HG02588 (cell line): Measurements from ENCODE around the gene RELL1.
"Not testable (repeated sequence)": the region's sequence is repeated elsewhere in the genome, so short reads cannot be mapped to it uniquely, and the experiment has no call there.

Experiments
- ATAC-seq: cut with Tn5 transposase; IDR thresholded peaks from one replicate; pipeline ENCODE4 v1.9.1; 2021; ENCODE audit warnings: mild to moderate bottlenecking, moderate library complexity; ENCODE audit not compliant: unreplicated experiment

The RELL1 gene

DNA sequence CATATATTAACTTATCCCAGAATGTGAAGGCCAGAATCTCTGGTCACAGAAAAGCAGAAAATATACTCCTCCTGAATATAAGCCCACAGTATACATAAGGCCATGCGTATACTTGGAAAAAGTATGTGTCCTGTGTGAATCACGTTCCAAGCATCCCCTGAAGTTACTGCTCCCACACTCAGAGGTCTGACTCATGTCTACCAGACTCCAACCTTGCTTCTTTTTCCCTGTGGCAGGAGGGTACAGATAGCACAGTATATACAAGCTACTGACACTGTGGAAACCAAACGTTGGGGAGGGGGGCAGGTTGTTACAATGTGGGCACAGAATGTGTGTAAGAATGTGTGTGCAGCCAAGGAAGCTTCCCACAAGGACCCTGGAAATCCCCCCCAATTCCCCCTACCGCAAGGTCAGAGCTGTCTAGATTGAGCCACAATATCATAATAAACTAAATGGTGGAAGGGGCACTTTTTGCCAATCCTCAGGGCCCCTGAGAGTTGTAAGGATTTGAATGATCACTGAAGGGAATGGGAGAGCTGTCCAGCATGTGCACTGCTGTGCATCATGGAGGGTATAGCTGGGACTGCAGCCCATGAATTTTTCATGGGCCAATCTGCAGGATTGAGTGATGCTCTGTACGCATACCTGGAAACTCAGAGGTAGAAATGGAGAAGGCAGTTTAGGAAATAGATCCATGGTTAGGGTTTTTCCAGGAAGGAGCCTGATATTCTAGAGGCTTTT, 7.4 kb upstream of the RELL1 start:
- no peak for ATAC-seq

DNA sequence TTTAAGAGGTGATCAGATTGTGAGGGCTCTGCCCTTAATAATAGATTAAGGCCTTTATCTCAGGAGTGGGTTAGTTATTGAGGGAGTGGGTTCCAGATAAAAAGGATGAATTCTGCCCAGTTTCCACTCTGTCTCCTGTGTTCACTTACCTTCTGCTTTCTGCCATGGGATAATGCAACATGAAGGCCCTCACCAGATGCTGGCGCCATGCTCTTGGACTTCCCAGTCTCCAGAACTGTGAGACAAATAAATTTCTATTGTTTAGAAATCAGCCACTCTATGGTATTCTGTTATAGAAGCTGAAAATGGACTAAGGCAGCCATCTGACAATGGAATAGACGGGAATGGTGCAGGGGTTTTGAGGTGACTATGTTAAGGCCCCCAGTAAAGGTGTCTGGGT, 6.9 kb upstream of the RELL1 start:
- no peak for ATAC-seq

DNA sequence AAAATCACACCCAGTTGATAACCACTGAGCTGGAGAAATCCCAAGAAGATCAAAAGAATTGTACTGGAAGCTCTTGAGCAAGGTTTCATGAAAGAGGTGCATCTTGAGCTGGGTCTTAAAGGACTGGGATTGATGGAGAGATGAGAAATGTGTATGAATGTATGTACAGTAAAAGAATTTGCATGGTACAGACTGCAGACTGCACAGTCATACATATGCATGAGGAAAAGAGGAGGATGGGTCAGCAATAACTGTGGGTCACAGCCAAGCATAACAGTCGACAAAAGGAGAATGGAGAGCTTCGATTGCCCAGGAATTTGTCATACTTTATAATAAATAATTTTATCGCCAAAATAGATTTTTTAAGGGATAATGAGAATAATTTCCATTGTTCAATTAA, 4.8 kb upstream of the RELL1 start:
- no peak for ATAC-seq

DNA sequence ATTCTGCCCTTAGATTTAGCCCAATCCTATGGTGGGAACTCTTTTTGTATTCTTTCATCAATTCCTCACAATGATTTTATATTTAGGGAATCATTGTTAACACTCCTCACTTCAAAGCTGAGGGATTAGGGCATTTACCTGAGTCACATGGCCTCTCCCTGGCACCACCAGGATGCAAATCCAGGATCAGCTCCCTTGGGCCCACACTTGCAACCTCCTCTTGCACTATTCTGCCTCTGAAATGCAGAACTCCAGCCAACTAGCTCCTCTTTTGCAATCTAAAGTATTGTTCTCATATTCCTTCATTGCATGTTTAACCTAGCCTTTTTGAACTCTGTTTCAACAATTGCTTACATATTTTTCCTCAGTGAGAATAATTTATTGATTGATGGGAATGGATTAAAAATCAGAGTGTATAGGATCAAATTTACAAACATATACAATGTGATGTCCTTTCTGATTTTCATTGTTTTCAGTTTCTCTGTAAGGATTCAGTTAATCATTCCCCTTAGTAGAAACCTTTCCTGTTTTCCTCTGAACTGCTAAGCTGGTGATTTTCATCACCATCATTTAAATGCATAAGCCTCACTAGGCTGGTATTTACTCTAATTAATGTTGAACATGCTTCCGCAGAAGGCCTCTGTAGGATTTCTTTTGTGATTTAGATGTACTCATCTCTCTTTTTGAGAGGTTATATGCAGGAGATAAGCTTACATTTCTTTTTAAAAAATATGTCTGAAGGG, 3.3 kb upstream of the RELL1 start:
- no peak for ATAC-seq

DNA sequence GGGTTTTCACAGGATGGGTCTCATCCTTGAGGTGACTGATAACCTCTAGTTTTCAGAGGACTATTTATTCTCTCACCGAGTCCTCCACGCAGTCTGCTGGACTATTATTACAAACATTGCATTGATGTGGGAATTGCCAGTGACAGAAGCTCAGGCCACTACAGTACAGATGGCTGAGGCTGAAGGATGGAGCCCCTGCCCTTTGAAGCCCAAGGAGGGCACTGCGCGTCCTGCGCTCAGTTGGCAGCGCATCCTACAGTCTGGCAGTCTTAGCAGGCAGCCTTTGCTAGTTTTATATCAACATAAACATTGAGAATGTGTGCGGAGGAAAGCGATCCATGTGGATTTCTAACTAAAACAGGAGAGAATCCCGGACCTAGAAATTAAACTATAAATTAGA, 1.5 kb upstream of the RELL1 start:
- ATAC-seq = no peak

DNA sequence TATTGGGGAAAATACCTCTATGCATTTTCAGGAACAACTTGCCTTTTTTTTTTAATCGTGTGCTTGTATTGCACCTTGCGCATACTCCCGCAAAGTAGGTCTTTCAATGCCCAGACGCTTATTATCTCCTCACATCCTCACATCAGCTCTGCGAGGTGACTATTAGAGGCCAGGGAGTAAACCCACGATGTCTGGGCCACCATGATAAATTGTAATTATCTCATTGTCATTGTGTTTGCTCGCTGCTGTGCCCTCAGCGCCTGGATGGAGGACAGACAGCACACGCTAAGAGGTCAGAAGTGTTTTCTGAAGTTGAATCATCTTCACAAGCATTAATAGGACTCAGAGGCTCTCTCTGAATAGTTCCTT, 1.0 kb upstream of the RELL1 start:
- ATAC-seq = no peak

DNA sequence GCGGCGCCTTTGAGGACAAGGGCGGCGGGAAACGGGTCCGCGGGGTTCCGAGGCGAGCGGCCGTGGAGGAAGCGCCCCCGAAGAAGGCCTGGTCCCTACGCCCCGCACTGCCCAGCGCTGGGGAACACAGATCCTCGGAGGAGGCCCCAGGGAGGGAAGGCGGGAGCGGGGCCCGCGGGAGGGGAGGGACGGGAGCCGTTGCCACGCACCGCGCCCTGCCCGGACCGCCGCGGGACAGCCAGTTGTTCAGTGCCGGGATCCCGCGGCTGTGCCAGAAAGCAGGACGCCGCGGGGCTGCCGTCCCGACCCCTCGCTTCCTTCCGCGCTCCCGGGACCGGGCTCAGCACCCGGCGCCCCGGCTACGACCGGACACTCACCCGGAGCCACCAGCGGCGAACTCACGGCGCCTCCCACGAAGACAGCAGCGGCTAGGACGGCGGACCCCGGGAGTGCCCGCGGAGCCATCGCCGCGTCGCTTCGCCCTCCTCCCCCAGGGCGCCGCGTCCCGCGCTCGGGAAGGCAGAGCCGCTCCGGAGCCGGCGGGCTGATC, 278 bp downstream of the RELL1 start:
- ATAC-seq = peak; percentile 17

DNA sequence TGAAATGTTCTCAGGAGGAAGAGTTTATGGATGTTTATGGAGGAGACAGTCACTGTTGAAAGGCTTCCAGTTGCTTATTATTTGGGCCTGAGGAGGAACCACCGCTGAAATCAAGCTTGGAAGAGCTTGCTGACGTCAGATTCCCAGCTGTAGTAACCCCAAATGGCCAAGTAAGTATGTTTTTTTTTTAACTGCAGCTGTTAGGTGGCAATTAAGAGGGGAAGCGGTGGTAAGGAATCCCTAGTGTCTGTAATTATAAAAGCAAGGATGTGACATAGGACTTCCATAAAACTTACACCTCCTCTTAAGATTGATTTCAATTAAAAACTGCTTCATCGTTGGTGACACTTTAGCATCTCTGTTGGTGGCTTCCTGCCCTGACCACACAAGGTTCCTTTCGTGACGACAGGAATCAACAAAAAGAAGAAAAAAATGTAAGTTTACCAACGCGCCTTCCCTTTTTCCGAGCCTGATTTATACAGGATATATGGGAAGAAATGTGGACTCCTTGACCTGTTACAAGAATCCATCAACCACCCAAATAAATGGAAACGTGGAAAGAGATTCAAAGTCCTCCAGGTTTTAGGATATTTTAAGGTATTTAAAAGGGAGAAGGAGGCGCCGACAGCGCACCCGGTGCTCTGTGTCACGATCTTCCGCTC, 884 bp downstream of the RELL1 start:
- ATAC-seq = no peak

DNA sequence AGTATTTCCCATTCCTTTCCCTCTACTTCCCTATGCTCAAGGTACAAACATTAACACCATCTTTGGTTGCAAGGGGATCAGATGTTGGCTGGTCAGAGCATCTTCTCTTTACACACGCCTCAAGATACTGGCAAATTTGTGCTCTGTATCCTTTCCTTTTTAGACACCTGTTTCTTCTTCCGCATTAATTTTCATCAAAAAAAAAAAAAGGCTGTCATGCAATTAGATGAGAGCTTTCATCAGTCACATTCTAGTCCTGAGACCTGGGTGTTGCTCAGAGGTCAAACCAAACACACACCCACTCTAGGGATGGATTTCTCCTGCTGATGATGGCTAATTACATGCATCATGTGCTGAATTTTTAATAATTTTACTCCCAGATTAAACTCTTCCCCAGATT, 2.0 kb downstream of the RELL1 start:
- no peak for ATAC-seq

DNA sequence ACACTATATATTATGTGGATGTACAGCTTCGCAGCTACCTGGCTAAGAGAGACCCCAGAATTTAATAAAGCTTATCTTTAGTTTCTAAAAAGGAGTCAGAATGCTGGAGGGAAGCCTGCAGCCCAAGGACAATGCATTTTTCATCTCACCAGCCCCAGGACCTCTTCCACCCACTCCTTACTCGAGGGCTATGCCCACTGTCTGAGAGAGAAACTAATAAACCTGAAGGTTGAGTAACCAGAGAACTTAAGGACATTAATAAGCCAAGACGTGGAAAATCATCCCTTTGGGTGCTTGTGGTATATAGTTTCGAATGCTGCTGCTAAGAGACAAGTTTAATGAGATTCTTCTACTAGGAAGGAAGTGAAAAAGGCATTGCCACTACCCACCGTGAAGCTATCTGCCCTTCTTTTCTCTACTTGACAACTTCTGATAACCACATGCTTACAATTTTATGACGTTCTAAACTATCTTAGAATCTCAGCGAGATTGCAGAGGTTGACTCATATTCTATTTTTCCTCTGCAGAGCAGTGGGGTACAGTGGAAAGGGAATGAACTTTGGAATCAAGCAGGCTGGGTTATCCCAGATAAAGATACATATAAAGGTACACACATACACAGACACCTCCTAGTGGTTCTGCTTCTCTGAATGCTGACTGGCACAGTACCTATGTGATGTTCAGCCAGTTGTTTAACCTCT, 3.3 kb downstream of the RELL1 start:
- peak; percentile 19 for ATAC-seq

DNA sequence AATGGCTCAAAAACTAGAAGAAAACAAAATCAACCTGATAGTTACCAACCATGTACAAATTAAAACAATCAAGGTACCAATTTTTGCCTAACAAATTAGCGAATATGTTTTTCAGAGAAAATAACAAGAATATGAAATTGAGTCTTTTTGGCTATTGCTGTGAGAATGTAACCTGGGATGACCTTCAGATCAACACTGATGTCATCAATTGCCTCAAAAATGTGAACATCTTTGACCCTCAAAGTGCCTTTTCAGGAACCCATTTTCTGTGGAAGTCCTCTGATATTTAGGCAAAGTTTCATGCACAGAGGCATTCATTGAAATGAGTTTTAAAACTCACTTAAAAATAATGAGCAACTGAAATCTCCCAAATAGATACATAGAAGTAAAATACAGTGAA, 6.1 kb downstream of the RELL1 start:
- no peak for ATAC-seq

DNA sequence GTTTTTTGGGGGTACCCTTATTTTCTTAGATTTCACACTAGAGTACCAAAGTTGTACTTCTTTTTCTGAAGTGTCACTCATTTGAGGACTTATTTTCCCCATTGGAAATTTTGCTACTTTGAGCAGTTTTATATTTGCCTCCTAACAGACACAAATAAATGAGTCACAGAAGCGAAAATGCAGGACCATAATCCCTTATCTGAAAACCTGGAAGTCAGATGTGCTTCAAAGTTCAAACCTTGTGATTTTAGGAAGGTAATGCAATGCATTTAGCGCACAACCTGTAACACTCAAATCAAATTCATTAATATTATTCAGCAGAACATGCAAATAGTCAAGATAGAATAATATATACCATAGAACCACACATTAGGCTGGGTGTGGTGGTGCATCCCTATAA, 6.9 kb downstream of the RELL1 start:
- no peak for ATAC-seq

DNA sequence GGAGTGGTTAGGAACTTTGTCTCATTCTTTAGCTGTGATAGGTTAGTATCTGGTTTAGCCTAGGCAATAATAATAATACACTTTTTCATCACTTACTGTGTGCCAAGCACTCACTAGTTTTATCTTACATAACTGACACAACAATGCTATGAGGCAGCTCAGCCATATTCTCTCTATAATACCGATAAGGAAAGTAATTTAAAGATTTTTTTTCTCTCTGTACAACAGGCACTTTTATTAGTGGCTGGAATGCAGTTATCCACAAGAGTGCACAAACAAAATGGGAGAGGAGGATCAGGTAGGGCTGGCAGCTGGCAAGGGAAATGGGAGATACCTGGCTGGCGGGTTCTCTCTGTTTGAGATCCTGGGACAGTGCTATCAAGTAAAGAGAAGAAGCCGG, 7.6 kb downstream of the RELL1 start:
- no peak for ATAC-seq

DNA sequence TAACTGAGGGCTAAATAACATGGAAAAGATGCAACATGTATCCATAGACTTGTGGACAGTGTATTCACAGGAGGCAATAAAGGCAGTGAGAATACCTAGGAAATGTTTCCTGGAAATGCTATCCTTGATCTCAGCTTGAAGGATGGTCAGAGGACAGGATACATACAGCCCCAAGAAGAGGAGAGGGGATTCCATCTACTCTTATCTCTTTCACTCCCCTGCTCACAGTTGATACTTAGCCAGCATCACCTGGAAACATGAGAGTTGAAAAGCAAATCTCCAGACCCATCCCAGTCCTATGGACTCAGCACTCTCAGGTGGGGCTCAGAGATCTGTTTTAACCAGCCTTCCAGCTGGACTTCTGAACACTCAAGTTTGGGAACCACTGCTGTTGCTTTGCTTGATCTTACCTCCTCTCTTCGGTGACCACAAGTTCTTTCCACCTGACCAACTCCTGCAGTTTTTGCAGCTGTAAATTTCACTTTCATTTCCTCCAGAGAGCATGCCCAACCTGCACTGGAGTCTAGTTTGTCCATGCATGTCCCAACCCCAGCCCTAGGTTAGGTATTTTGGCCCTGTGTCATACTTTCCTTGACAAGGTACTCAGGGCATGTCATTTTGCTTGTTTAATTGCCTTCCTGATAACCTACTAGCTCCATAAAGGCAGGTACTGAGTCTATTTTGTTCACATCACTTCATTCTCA, 10.4 kb downstream of the RELL1 start:
- peak; percentile 94 for ATAC-seq

DNA sequence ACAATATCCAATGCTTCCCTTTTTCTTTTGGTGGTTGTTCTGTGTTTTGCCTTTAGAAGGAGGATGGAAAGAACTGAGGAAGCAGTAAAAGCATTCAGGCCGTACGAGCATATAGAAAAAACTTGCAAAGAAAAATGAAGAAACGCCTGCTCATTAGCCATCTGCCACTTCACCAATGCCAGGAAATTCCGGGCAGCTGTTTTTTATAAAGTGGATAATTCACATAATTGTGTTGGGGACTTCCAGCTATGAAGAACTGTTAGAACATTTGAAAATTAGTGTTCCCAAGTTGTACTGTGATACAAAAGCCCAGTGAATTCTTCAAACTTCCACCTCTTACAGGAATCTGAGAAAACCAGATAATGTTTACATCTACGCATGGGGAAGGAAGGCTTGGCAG, 11.7 kb downstream of the RELL1 start:
- ATAC-seq = no peak

DNA sequence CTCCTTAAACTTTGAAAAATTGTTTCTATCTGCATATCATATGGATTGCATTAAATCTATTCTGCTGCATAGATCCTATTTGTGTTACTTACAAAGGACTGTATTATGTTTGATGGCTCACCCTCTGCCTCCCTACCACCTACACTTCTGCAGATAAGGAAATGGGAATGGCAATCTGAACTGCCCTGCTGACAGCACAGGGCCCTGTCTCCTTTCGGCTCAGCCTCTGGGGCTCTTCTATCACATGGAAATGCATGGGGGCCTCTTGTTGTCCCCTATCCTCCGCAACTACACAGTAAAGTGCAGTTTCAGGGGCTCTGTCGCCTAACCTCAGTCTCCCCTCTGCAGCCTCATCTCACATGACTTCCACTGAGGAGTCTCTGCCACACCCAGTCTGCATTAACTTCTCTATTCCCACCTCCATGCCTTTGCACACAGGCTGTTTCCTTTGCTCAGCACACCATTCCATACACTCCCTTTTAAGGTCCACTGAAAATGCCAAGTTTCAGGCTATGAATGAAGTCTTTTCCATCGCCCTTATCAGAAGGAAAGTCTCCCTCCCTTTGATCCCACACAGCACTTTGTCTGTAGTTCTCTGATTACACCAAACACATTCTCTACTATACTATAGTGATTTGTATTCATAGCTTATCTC, 12.5 kb downstream of the RELL1 start:
- ATAC-seq = no peak

DNA sequence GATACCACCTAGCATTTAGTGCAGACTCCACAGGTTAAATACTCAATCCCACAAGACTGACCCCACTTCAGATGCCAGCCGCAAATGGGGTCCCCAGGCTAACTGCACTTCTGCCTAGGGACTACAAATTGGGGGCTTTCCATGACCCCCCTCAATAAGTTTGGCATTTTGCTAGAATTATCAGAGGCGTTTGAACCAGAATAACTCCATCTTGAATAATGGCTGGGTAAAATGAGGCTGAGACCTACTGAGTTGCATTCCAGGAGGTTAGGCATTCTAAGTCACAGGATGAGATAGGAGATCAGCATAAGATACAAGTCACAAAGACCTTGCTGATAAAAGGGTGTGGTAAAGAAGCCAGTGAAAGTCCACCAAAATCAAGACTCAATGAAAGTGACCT, 15.1 kb downstream of the RELL1 start:
- ATAC-seq = no peak

DNA sequence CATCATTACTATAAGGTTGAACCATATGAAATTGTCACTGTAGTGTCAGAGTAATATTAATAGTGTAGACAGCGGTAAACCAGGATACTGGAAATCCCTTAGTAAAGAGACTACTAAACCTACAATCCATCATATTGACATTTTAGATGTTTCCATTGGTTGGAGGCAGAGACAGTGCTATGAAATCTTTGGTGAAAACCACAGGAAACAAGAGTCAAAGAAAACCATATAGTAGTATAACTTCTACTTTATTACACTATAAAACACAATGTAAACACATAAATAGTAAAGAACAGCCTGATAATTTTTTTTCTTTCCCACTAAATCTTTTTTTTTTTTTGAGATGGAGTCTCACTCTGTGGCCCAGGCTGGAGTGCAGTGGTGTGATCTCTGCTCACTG, 15.9 kb downstream of the RELL1 start:
- no peak for ATAC-seq

DNA sequence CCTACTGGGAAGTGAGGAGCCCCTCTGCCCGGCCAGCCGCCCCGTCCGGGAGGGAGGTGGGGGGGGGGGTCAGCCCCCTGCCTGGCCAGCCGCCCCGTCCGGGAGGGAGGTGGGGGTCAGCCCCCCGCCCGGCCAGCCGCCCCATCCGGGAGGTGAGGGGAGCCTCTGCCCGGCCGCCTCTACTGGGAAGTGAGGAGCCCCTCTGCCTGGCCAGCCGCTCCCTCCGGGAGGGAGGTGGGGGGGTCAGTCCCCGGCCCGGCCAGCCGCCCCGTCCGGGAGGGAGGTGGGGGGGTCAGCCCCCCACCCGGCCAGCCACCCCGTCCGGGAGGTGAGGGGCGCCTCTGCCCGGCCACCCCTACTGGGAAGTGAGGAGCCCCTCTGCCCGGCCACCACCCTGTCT, 17.1 kb downstream of the RELL1 start:
- not testable (repeated sequence) for ATAC-seq
